NOMO-1 treated with DMSO at 0.1 percent for 48 hours (cell line): ENCODE results near the gene CMSS1.
A peak's percentile ranks its signal among the peaks of the same experiment; 100 is the strongest.
"Not testable (repeated sequence)": the region's sequence is repeated elsewhere in the genome, so short reads cannot be mapped to it uniquely, and the experiment has no call there.

Experiments
- DNase-seq: peaks from one replicate; lab custom pipeline; 2025; ENCODE audit not compliant: unreplicated experiment; lab: John Stamatoyannopoulos, UW

CMSS1 gene

DNA sequence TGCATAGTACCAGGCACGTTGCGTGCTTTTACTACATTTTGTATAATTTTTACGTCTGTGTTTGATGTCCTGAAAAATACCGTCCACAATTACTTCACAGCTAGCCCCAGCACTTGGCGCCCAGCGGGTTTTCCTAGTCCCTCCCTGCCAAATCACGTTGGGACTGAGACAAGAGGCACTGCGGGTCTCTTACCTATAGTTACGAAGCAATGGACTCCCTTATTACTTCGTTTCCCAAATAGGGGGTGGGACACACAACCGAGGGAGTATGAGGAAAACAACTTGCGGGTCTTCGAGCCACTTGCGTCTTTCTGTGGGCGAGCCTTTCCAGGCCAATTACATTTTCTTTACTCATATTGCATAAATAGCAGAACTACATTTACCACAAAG is 620 bp upstream of the CMSS1 start:
- no peak for DNase-seq

DNA sequence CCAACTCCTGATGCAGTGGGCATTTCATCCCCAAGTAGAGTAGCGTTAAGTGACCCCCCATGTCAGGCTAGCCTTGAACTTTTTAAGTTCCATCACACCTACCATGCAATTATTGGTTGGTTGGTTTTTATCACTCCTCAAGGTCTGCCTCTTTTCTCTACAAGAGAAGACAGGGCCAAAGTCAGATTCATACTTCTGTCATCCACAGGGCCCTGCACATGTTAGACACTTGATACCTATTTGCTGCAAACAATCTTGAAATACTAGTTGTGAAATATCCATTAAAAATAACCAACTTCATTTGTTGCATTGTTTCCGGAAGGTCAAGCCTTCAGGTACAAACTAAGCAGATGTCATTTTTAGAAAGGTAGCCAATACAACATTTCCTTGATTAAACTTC is 1.2 kb downstream of the CMSS1 start:
- no peak for DNase-seq

DNA sequence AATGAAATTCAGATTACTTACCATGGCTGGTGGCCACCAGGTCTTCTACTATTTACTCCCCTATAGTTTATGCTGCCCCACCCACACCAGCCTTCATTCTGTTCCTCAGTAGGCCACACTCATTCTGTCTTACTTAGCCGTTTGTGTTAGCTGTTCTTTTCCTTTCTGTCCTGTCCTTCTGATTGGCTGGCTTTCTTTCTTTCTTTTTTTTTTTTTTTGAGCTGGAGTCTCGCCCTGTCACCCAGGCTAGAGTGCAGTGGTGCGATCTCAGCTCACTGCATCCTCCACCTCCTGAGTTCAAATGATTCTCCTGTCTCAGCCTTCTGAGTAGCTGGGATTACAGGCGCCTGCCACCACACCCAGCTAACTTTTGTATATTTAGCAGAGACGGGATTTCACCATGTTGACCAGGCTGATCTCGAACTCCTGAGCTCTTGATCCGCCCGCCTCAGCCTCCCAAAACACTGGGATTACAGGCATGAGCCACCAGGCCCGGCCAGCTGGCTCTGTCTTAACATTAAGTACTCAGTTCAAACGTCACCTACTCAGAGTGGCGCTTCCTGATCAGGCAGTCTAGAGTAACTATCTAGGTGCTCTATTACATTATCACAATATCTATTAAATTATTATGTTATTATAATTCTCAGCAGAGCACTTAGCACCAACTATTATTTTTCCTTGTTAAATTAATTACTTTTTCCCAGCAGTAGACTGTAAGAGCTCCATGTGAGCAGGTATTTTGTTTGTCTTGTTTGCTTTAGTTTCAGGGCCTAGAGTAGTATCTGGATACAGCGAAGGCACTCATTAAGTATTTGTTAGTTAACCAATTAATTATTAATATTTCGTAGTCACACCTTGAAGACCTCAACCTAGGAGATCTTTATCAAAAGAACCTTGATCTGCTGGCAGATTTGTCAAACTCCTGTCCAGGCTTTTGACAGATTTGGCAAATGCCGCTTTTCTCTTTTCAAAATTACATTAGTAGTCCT is 6.4 kb downstream of the CMSS1 start:
- DNase-seq: no peak

DNA sequence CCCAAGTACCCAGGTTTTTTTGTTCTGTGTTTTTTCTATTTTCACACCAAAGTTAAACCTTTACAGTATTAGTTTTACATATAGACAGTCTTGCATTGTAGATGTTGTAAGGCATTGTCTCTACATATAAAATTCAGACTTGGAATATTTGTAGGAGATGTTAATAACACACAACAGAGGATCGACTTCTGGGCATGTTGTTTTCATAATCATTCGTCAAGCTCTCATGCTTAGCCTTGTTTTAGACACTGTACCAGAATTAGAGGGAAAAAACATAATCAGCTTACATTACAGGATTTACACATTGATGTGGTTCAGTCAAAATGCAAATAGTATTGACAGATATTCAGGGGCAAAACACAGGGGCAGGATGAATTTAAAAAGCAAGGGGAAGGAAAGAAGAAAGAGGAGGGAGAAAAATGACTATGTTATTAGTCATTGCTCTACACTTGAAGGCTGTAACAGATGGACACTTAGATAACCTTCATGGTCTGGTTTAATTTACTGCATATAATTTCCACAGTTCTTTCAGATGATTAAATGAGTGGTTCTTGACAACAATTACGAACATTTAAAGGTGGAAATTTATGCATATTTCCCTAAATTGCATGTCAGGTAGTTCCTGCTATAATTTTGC is 7.5 kb downstream of the CMSS1 start:
- no peak for DNase-seq

DNA sequence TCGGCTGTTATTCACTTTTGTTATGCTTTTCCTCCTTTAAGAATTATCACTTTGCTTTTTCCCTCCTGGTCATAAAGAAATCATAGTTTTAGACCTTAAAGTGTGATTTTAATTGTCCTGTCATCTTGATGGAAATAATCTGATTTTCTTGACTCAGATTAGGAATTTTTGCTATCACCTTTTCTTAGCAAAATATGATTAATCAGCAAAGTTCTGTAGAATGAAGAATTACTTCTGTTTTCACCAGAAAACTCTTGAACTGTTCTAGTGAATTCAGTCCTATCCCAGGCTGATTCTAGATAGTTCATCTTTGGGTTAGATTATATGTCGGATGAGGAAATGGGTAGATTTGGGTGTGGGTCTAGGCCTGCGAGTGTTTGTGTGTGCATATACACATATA is 12.2 kb downstream of the CMSS1 start:
- DNase-seq: no peak

DNA sequence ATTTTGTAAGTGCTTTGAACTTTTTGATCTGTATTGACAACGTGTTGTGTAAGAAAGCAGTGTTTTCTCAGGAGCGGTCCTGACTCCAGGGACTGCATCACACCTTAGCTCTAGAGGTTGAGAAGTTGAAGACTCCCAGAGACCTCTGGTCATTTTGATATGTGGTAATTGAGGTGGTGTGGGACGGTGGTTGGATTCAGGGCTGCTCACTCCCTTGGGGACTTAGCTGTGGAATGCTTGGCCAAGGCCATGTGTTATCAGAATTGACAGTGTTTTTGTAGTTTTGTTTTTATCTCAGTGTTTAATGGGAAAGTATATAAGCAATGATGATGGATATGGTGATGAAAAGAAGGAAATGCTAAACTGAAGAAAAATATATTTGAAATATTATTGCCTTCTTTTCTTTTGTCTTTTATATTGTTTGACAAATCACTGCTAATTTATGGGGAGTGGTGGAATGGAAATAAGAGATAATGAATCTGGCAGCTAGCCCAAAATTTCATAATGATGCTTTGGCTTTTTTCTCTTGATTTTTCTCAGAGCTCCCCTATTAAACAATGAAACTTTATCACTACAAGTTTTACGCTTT is 16.0 kb downstream of the CMSS1 start:
- DNase-seq: no peak

DNA sequence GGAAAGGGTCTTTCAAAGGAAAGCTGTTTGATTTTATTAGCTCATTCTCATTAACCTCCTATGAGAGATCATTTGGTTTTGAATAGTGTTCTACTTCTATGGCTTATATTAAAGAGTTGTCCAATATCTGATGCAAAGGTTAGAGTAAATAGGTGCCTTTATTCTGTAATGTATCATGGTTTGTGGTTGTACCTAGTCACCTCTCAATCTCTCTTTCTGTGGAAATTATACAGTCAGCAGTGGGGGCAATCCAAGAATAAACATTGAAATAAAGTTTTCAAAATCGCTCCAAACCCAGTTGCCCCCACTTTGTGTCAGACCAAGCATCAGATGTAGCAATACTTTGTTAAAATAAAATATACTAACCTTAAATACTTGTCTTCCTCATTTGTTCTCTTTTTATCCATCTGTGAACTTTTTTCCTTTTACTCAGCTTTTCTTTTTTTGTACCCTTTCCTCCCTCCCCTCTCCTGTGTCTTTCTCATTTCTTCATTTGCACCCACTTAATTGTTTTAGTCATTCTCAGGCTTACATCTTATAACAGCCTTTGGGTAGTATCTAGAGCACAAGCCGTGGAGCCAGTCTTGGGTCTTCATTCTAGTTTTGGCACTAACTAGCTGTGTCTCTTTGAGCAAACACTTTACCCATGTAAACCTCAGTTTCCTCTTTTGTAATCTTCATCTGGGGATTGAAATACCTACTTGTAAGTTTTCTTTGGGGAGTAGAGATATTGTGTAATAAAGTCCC is 16.7 kb downstream of the CMSS1 start:
- DNase-seq: no peak

DNA sequence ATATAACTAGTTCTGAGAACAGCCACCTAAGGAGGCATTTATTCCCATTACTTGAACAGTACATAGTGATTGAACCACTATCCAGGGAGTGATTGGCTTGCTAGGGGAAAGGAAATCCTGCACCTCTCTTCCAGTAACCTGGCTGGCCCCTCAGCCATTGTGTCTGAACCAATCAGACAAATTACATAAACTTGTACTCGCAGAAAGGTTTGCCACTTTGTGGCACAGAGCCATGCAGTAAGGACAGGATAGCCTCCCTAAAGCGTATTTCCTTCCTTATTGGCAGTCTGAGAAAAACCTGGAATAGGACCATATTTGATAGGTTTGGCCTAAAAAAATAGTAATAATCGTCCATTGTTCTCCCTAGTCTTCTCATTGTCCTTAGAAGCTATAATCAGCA is 19.0 kb downstream of the CMSS1 start:
- no peak for DNase-seq

DNA sequence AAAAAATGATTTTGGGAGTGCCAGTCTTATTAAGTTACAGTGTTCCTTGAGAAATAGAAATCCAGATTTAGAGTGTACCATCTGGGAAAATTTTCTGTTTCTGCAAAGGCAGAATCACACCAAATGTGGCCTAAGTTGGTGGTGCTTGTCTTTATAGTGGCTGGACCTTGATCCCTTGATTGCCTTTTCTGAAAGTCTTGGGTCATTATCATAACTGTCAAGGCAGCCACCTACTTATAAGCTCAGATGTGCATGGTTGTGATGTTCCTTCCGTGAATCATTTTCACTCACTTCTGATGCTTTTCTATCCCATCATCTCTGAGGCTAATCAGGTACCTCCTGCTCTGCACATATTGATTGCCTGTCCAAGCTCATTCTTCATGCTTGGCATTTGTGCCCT is 20.1 kb downstream of the CMSS1 start:
- no peak for DNase-seq

DNA sequence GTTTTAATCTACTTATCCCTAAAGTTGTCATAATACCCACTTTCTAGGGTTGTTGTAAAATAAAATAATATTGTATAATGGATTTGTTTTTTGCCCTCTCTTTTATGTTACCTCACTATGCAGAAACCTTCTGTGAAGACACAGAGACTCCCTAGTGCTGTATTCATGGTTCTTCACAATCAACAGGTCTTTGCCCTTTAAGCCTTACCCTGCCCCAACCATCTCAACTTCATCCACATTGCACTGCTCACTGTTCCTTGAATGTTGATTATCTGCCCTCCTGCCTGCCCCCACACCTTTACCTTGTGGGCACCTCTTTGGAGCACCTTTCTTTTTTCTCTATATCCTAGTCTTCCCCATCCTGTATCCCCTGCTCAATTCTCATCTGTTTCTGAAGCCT is 21.1 kb downstream of the CMSS1 start:
- DNase-seq: no peak

DNA sequence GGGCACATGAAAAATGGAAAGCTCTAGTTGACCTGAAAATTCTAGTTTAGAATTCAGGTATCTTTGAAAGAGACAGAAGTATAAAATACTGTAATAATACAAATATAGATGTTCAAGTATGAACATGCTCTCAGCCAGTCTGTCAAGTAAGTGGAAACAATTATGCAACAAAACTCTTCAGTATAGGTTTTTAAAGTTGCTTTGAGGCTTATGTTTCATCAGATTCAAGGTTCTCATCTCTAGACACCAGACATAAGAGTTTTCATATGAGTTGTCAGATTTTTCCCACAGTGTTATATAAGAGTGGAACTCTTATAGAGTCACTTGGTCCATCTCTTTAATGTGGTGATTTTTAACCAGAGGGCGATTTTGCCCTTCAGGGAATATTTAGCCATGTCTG is 22.0 kb downstream of the CMSS1 start:
- no peak for DNase-seq

DNA sequence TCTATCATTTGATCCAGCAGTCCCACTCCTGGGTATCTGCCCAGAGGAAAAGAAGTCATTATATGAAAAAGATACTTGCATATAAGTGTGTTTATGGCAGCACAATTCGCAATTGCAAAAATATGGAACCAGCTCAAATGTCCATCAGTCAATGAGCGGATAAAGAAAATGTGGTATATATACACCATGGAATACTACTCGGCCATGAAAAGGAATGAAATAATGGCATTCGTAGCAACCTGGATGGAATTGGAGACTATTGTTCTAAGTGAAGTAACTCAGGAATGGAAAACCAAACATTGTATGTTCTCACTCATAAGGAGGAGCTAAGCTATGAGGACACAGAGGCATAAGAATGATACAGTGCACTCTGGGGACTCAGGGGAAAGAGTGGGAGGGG is 24.3 kb downstream of the CMSS1 start:
- not testable (repeated sequence) for DNase-seq

DNA sequence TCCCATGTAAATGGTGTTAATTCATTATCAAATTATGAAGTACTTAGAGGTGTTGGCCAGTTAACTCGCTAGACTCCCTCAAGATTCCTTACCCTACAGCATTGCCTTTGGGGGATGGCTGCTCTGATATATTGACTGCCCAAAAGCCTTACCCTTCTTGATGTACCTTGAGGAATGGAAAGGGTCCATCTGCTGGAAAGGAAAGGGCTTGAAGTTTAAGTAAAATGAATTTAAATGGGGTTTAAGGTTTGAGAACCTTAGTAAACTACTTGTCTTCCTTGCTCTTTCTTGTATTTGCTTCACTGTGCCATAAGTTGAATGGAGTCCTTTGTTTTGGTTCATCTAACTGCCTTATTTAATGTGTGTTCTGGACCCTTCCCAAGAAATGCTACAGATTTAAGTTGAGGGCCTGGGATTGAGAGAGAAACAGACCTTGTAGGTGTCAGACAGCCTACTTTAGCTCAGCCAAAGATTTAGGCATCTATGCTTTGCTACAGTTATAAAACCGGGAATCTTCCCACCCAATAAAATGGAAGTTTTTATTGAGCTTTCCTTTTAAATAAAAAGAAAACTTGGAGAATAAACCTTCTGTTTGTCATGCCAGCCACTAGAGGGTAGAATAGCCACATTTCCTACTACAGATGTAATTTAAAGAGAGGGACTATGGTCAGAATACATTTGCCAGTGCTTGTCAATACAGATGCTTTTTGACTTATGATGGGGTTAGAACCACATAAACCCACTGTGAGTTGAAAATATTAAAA is 25.3 kb downstream of the CMSS1 start:
- peak; percentile 72 for DNase-seq

DNA sequence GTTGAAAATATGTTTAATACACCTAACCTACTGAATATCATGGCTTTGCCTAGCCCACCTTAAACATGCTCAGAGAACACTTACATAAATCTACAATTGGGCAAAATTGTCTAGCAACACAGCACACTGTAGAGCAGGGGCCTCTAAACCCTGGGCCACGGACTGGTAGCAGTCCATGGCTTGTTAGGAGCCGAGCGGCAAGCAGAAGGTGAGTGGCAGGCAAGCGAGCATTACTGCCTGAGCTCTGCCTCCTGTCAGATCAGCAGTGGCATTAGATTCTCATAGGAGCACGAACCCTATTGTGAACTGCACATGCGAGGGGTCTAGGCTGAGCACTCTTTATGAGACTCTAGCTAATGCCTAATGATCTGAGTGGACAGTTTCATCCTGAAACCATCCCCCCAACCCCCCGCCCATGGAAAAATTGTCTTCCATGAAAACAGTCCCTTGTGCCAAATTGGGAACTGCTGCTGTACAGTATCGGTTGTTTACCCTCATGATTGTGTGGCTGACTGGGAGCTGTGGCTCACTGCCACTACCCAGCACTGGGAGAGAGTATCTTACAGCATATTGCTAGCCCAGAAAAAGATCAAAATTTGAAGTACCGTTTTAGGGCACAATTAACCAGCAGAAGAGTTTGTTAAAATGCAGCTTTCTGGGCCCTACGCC is 26.1 kb downstream of the CMSS1 start:
- no peak for DNase-seq

DNA sequence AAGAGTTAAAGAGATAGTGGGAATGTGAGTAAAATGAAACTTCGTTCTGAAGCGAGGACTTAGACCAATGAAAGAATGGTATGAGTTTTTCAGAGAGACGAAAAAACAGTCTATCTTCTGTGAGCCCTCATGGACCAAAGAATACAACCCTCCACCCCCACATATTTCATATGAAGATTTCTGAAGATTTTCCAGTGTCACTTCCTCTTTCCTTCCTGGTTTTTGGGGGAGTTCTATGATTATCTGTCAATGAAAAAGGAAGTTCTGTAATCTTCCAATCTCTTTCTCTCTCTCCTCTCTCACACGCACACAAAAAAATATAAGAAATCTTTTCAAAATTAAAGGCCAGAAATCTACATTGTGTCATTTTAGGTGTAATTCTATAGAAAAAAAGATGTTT is 27.7 kb downstream of the CMSS1 start:
- DNase-seq: peak; percentile 68

DNA sequence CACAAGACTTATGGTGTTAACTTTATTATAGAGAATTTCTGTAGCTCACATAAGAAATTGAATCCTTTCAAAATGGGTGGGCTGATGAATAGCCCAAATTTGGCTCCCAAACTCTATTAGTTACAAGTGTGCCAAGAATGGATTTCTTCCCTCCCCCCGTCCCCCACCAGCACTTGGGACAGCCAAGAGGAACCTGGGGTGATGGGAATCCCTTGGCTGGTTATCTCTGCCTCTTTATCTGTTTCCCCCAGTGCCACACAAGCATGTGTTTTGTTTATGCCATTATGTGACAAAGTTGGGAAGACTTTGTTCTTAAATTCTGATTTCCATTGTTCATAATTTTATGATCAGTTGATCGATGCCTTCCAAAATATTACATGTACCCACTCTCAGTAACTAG is 28.3 kb downstream of the CMSS1 start:
- no peak for DNase-seq

DNA sequence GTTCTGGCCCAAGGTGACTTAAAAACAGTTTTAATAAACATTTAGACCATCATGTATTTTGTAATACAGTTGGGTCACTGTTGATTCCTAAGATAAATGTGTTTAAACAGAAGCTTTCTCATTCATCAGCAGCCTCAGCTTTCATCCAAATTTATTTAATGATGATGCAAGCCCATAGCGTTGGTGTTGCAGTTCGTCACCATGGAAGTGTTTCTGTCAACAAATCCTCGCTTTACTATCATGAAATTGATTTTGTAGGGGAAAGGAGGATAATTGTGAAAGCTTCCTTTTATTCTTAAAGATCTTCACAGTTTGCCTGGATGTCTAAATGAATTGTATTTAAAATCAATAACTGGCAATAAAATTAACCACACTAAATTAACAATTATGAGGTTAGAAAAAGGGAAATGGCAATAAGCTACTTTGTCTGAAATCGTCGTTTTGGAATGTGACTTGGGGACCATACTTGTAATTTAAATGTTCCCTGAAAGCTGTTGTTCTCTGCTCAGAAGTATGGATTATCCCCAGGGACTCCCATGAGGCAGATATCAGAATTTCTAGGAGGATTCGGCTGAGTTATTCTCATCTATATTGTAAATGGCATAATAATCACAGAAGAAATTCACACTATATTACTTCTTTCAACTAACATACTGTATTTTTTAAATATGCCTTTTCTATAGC is 29.0 kb downstream of the CMSS1 start:
- peak; percentile 72 for DNase-seq

DNA sequence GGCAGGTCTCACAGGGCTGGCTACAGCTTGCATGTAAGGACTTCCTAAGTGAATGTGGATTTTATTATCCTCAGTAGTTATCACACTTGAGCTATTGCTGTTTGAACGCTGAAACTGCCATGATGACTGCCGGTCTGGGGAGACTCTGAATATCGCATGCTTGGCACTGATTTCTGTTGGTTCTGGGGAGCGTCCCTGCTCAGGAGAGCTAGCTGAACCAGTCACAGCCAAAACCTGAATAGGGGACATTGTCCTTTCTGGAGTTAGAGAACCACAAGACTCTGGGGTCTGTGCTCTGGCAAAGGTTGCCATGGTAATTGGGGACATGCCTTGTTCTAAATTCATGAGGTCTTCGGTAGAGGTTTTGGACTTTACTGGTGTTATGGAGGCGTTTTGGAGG is 30.8 kb downstream of the CMSS1 start:
- DNase-seq: no peak

DNA sequence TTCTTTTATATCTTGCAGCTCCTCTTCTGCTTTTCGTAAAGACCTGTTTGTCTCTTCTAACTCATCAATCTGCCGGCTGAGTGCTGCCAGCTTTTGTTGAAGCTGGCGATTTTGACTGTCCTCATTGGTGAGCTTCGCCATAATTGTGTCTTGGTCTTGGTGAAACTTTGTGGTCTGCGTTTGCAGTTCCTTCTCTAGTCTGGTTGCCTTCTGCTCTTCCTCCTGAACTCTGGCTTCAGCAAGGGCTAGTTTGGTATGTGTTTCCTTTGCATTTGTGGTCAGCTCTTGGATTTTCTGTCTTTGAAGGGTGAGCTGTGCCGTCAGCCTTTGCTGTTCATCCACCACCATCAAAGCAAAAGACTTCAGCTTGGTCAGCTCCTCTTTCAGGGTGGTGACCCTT is 32.9 kb downstream of the CMSS1 start:
- peak; percentile 81 for DNase-seq

DNA sequence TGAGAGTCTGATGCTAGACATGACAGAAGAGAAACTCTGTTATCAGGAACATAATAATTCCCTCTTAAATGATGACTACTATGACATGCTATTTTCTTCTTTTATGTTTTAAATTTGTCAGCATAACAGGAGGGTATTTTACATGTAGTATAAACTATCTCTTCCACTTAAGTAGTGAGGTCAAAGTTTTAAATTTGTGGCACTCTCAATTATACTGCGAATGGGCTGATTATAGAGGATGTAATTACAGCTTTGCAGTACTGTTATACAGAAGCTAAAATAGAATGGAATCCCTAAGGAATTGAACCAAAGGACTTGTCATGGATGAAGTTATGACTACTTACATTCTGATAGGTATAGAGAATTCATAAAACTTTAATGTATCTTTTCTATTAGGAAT is 34.3 kb downstream of the CMSS1 start:
- DNase-seq: no peak
